Esophagus muscularis mucosa (tissue), 4 donors: ENCODE measurements around the gene AUH. TPM values are rescaled to one million over a fixed set of nuclear protein-coding genes. Genes with fewer than 3 reads are reported as not detected.
A peak's percentile ranks its signal among the peaks of the same experiment; 100 is the strongest.
"Not testable (repeated sequence)": the region's sequence is repeated elsewhere in the genome, so short reads cannot be mapped to it uniquely, and the experiment has no call there.

Experiments used
- DNase-seq: peaks from one replicate; pipeline ENCODE4 v3.0.0-alpha.2; 2017; ENCODE audit errors: extremely low spot score
- H3K27ac ChIP-seq, 4 donors: fragments of 200-600 bp; sonication (generic); replicated peaks in 1 of 4; 1 replicate in 3 of 4; 2 replicates in 1 of 4; pipeline ENCODE4 v1.5.1; 2016 to 2019; ENCODE audit warnings: mild to moderate bottlenecking in 1 of 4
- H3K27me3 ChIP-seq, 4 donors: fragments of 200-600 bp; sonication (generic); one replicate each; pipeline versions ENCODE4 v1.5.1 to v1.6.0; 2016 to 2019
- H3K36me3 ChIP-seq, 4 donors: fragments of 200-600 bp; sonication (generic); one replicate each; pipeline ENCODE4 v1.5.1; 2016 to 2019
- H3K4me1 ChIP-seq, 4 donors: fragments of 200-600 bp; sonication (generic); one replicate each; pipeline ENCODE4 v1.5.1; 2016 to 2019
- H3K4me3 ChIP-seq, 4 donors: fragments of 200-600 bp; sonication (generic); 1 replicate in 2 of 4; 2 replicates in 2 of 4; pipeline ENCODE4 v1.5.1; 2016 to 2019; ENCODE audit warnings: mild to moderate bottlenecking in 4 of 4, moderate library complexity in 1 of 4
- H3K9me3 ChIP-seq, 4 donors: fragments of 200-600 bp; sonication (generic); 1 replicate in 3 of 4; 2 replicates in 1 of 4; pipeline ENCODE4 v1.5.1; 2016 to 2019
- EP300 ChIP-seq: sonication (generic); formaldehyde crosslinking; IDR thresholded peaks from one replicate; pipeline ENCODE4 v1.6.1; 2017; ENCODE audit warnings: antibody characterized with exemption
- POLR2A ChIP-seq: fragments of 450-650 bp; IDR thresholded peaks from one replicate; pipeline ENCODE4 v1.6.1; 2017; ENCODE audit warnings: antibody characterized with exemption, moderate library complexity, mild to moderate bottlenecking, low read depth
- POLR2AphosphoS5 ChIP-seq, 2 donors: sonication (generic); formaldehyde crosslinking; IDR thresholded peaks; one replicate each; pipeline ENCODE4 v1.6.1; 2017; ENCODE audit warnings: antibody characterized with exemption in 2 of 2
- WGBS: methylation state at CpG from one replicate; pipeline ENCODE4 v1.1.5; 2018; 5-methylcytosine and 5-hydroxymethylcytosine counted together
- intact Hi-C: fragments of 100-400 bp; cut with DNase I; formaldehyde crosslinking; loops from one replicate; pipeline ENCODE4 v1.15.1; 2023
- total RNA-seq, 4 donors: library from RNA; depleted of rRNA; stranded (reverse); fragments of >200 nt; gene quantifications; one replicate each; pipeline versions ENCODE4 v1.1.0 to v1.2.1, GENCODE V29; 2016
- TF ChIP-seq, protein P1 (sequence below), 3 experiments: fragments of 200-600 bp in 2 of 3; fragments of 450-650 bp in 1 of 3; sonication (generic) in 2 of 3; IDR thresholded peaks; one replicate each; pipeline ENCODE4 v1.5.1; 2017 to 2019; ENCODE audit warnings: antibody characterized with exemption in 3 of 3, mild to moderate bottlenecking in 2 of 3, moderate library complexity in 1 of 3

Gene AUH
- total RNA-seq, 4 donors from 2014 or later: 17.7 to 29.9 (median 22.3) TPM

DNA sequence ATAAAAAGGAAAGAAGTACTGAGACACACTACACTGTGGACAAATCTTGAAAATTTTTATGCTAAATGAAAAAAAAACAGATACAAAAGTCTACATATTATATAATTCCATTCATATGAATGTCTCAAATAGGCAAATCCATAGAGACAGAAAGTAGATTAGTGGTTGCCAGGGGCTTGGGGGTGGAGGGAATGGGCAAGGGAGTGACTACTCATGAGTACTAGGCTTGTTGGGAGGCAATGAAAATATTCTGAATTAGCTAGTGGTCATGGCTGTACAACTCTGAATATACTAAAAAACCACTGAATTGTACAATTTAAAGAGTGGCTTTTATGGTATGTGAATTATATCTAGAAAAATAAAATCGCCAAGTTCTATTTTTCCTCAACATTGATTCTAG lies 154.9 kb downstream of the AUH start:
- WGBS: 85% methylated on average over 1 of the region's 1 CpG

DNA sequence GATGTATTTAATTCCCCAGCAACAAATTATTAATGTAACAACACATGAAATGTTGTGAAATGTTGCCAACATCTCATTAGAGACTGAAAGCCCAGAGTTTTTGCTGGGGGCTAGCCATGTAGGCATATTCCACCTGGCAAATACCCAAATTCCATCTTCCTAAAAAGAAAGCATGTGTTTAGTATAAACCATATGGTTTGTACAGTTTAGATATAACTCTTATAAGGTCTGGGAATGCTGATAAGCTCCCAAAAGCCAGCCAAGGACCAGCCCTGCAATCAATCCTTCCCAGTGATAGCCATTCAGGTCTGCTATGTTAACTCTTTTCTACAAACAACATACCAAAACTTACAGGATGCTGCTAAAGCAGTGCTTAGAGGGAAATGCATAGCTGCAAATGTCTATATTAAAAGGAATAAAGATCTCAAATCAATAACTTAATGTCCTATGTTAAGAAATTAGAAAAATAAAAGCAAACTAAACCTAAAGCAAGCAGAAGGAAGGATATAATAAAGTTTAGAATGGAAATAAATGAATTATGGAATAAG lies 158.9 kb downstream of the AUH start:
- H3K4me3 ChIP-seq: no peak overlapping the region
- no peak for DNase-seq
- H3K4me1 ChIP-seq: peaks cover 8 to 30% (median 22%) of the 10 kb centered on the region in 4 donors
- H3K36me3 ChIP-seq: no peaks in the 10 kb centered on the region
- intact Hi-C loops: no loop called here
- no peak overlapping the region for H3K27ac ChIP-seq
- TF ChIP-seq EP300: no peak
- no peaks in the 10 kb centered on the region for H3K27me3 ChIP-seq
- H3K9me3 ChIP-seq: peaks cover 0 to 6% (median 3%) of the 10 kb centered on the region in 4 donors

More for the DNA sequence above, 154.9 kb downstream of the AUH start:
- Histone ChIP-seq H3K4me1 (peaks cover 16 to 28% (median 24%) of the 10 kb centered on the region in 4 donors), H3K36me3 (no peaks in the 10 kb centered on the region), H3K27me3 (no peaks in the 10 kb centered on the region), H3K27ac (peak overlapping the region; percentile 74 to 90 (median 83)), H3K4me3 (no peak overlapping the region), H3K9me3 (peaks cover 0 to 6% (median 0%) of the 10 kb centered on the region in 4 donors)
- no peak for DNase-seq
- TF ChIP-seq, protein P1, sequence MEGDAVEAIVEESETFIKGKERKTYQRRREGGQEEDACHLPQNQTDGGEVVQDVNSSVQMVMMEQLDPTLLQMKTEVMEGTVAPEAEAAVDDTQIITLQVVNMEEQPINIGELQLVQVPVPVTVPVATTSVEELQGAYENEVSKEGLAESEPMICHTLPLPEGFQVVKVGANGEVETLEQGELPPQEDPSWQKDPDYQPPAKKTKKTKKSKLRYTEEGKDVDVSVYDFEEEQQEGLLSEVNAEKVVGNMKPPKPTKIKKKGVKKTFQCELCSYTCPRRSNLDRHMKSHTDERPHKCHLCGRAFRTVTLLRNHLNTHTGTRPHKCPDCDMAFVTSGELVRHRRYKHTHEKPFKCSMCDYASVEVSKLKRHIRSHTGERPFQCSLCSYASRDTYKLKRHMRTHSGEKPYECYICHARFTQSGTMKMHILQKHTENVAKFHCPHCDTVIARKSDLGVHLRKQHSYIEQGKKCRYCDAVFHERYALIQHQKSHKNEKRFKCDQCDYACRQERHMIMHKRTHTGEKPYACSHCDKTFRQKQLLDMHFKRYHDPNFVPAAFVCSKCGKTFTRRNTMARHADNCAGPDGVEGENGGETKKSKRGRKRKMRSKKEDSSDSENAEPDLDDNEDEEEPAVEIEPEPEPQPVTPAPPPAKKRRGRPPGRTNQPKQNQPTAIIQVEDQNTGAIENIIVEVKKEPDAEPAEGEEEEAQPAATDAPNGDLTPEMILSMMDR (IDR thresholded peaks at IDR 0.05): no peak
- no peak for TF ChIP-seq EP300
- no peak for TF ChIP-seq POLR2A
- TF ChIP-seq POLR2AphosphoS5 (IDR thresholded peaks at IDR 0.05): no peak
- intact Hi-C loops: loop anchor here (5.0 kb wide), 1 partner anchor 95 kb away; no protein-coding TSS in a partner anchor

DNA sequence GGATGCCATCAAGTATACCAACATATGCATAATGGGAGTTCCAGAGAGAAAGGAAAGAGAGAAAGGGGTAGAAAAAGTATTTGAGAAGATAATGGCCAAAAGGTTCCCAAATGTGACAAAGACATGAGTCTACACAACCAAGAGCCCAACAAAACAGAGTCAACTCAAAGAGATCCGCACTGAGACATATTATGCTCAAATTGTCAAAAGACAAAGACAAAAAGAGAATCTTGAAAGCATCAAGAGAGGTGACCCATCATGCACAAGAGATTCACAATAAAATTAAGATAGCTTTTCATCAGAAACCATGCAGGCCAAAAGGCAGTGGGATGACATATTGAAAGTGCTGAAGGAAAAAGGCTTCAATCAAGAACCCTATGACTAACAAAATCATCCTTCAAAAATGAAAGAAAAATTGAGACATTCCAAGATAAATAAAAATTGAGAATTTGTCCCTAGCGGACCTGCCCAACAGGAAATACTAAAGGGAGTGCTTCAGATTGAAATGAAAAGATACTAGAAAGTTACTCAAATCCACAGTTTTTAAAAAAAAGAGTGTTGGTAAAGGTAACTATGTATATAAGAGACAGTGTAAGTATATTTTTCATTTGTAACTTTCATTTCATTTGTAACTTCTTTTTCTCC lies 160.9 kb downstream of the AUH start:
- DNase-seq: no peak
- H3K27ac ChIP-seq: no peak overlapping the region
- H3K4me3 ChIP-seq: no peak overlapping the region
- H3K36me3 ChIP-seq: no peaks in the 10 kb centered on the region
- peaks cover 0 to 6% (median 3%) of the 10 kb centered on the region in 4 donors for H3K9me3 ChIP-seq
- no peaks in the 10 kb centered on the region for H3K27me3 ChIP-seq
- H3K4me1 ChIP-seq: peaks cover 18 to 38% (median 29%) of the 10 kb centered on the region in 4 donors
- TF ChIP-seq EP300 (no peak), POLR2A (no peak), POLR2AphosphoS5 (IDR thresholded peaks at IDR 0.05) (no peak)
- TF ChIP-seq, protein P1 (IDR thresholded peaks at IDR 0.05): no peak
- WGBS: 99% methylated on average over 2 of the region's 2 CpGs
- intact Hi-C loops: no loop called here

DNA sequence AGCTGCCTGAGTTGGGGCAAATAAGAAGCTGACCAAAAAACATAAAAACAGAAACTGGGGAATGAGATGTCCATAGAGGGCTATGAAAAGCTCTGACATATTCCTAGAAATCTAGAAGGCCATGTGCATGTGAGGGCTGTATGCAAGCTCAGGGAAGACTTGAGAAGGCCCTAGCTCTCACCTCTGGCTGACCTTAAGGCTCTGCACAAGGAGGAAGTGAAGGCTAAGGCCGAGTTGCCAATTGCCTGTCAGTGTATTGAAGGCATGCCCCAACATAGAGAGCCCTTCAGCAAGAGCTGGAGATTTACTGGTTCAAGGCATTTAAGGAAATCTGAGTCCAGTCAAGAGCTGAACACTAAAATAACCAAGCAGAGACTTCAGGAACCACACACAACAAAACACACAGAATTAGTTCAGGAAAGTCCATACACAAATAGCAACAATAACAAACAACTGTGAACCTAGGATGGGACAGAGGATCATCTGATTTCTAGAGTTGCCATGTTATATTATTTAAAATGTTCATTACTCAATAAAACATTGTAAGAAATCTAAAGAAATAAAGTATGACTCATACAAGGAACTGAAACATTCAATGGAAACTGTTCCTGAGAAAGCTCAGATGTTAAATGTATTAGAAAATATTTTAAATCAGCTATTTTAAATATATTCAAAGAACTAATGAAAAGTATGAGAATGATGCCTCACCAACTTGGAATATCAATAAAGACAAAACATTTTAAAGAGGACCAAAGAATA lies 161.8 kb downstream of the AUH start:
- H3K9me3 ChIP-seq: peaks cover 0 to 6% (median 3%) of the 10 kb centered on the region in 4 donors
- intact Hi-C loops: no loop called here
- DNase-seq: no peak
- peaks cover 24 to 47% (median 38%) of the 10 kb centered on the region in 4 donors for H3K4me1 ChIP-seq
- no peak overlapping the region for H3K4me3 ChIP-seq
- no peaks in the 10 kb centered on the region for H3K27me3 ChIP-seq
- TF ChIP-seq EP300 (no peak), POLR2A (no peak), POLR2AphosphoS5 (IDR thresholded peaks at IDR 0.05) (no peak)
- TF ChIP-seq, protein P1 (IDR thresholded peaks at IDR 0.05): no peak
- 67% methylated on average over 1 of the region's 1 CpG for WGBS
- H3K36me3 ChIP-seq: no peaks in the 10 kb centered on the region
- H3K27ac ChIP-seq: peak overlapping the region in 1 of 4 donors; percentile 21

DNA sequence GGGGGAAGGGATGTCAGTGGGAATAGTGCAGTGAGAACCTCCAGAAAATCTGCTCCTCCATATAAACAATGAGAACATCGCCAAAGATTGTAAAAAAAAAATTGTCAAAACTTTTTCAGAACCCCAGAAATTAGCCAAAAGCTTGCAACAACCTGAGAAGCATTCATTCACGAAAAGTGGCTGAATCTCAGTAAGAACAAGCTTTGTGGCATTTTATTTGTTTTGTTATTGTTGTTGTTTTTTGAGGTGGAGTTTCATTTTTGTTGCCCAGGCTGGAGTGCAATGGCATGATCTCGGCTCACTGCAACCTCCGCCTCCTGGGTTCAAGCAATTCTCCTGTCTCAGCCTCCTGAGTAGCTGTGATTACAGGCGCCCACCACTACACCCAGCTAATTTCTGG lies 162.8 kb downstream of the AUH start:
- H3K27ac ChIP-seq, H3K9me3 ChIP-seq, H3K4me3 ChIP-seq, H3K27me3 ChIP-seq, H3K36me3 ChIP-seq, DNase-seq, intact Hi-C loops: not testable (repeated sequence)
- WGBS: 96% methylated on average over 5 of the region's 5 CpGs
- H3K4me1 ChIP-seq: peaks cover 34 to 57% (median 48%) of the 10 kb centered on the region in 4 donors
